Spleen (tissue), 7 donors: Measurements from ENCODE around the gene KCNQ5.

Source experiments
- POLR2A ChIP-seq, 3 donors: fragments of 450-650 bp; IDR thresholded peaks; one replicate each; pipeline ENCODE4 v1.5.1; 2017; ENCODE audit warnings: antibody characterized with exemption in 3 of 3, mild to moderate bottlenecking in 1 of 3
- POLR2AphosphoS5 ChIP-seq, 3 donors: sonication (generic); formaldehyde crosslinking; IDR thresholded peaks; one replicate each; pipeline ENCODE4 v1.5.1; 2017; ENCODE audit warnings: antibody characterized with exemption in 3 of 3
- TF ChIP-seq, protein P1 (sequence below), 11 experiments: fragments of 200-600 bp in 7 of 11; fragments of 450-650 bp in 4 of 11; sonication (generic) in 4 of 11; IDR thresholded peaks in 8 of 11; conservative IDR thresholded peaks in 3 of 11; 1 replicate in 7 of 11; 2 replicates in 4 of 11; pipeline versions ENCODE4 v1.4.0 to v1.8.0; 2016 to 2021; ENCODE audit warnings: antibody characterized with exemption in 11 of 11, inconsistent platforms in 4 of 11, mild to moderate bottlenecking in 1 of 11
- donor health status: DM: no; HTN: no; CAD: no; lungs with moderate emphysema.
- donor health status: DM: no; HTN: no; CAD: no.
- donor health status: DM: no; HTN: no; CAD: no.

DNA sequence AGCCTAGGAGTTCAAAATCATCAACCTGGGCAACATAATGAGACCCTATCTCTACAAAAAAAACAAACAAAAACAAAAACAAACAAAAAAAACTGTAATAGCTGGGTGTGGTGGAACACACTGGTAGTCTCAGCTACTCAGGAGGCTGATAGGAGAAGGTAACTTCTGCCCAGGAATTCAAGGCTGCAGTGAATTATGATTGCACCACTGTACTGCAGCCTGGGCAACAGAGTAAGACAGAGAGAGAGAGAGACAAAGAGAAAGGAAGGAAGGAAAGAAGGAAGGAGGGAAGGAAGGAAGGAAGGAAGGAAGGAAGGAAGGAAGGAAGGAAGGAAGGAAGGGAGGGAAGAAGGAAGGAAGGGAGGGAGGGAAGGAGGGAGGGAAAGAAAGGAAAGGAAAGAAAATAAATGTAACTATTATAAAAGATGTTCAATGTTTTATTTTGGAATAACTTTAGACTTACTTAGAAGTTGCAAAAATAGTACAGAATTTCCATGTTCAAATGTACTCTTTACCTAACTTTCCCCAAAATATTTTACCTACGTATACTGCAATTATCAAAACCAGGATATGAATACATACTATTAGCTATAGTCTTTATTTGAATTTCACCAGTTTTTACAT lies 428.2 kb downstream of the KCNQ5 start:
- no peak for TF ChIP-seq POLR2A (IDR thresholded peaks at IDR 0.05)
- TF ChIP-seq, protein P1, sequence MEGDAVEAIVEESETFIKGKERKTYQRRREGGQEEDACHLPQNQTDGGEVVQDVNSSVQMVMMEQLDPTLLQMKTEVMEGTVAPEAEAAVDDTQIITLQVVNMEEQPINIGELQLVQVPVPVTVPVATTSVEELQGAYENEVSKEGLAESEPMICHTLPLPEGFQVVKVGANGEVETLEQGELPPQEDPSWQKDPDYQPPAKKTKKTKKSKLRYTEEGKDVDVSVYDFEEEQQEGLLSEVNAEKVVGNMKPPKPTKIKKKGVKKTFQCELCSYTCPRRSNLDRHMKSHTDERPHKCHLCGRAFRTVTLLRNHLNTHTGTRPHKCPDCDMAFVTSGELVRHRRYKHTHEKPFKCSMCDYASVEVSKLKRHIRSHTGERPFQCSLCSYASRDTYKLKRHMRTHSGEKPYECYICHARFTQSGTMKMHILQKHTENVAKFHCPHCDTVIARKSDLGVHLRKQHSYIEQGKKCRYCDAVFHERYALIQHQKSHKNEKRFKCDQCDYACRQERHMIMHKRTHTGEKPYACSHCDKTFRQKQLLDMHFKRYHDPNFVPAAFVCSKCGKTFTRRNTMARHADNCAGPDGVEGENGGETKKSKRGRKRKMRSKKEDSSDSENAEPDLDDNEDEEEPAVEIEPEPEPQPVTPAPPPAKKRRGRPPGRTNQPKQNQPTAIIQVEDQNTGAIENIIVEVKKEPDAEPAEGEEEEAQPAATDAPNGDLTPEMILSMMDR (IDR thresholded peaks at IDR 0.05 in 8 of 11, conservative IDR thresholded peaks at IDR 0.05 in 3 of 11) = no peak
- no peak for TF ChIP-seq POLR2AphosphoS5 (IDR thresholded peaks at IDR 0.05)
